ENCODE measurements around the gene PSAPL1.
"Not testable (repeated sequence)": the region's sequence is repeated elsewhere in the genome, so short reads cannot be mapped to it uniquely, and the experiment has no call there.

The PSAPL1 gene

GRCh38 chr4:7458477-7458876 is 23.7 kb upstream of the PSAPL1 start:
- no peak for DNase-seq

- DNase-seq: no peak
Measured at GRCh38 chr4:7458066-7458425, 23.3 kb upstream of the PSAPL1 start.

- DNase-seq: no peak
Measured at GRCh38 chr4:7457201-7458065, 22.7 kb upstream of the PSAPL1 start.

DNA sequence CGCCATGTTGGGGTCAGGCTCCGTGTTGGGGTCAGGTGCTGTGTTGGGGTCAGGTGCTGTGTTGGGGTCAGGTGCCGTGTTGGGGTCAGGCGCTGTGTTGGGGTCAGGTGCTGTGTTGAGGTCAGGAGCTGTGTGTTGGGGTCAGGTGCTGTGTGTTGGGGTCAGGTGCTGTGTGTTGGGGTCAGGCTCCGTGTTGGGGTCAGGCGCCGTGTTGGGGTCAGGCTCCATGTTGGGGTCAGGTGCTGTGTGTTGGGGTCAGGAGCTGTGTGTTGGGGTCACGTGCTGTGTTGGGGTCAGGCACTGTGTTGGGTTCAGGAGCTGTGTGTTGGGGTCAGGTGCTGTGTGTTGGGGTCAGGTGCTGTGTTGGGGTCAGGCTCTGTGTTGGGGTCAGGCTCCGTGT is 18.1 kb upstream of the PSAPL1 start:
- not testable (repeated sequence) for DNase-seq

DNA sequence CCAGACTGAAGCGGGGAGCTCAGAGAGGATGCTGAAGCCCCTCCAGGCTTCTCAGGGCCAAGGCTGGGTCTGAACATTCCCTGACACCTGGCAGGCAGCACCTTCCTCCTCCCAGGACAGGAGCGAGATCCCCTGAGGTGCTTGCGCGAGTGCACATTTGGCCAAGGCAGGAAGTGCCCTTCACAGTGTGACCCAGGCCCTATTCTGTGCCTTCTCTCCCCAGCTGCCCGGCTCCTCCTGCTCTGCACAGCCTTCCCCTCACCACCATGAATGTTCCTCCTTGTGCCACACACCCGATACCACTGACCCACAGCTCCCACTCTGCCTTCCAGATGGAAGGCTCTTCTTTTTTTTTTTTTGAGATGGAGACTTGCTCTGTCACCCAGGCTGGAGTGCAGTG is 17.1 kb upstream of the PSAPL1 start:
- DNase-seq: no peak

GRCh38 chr4:7451434-7451789 is 16.7 kb upstream of the PSAPL1 start:
- DNase-seq: no peak

DNA sequence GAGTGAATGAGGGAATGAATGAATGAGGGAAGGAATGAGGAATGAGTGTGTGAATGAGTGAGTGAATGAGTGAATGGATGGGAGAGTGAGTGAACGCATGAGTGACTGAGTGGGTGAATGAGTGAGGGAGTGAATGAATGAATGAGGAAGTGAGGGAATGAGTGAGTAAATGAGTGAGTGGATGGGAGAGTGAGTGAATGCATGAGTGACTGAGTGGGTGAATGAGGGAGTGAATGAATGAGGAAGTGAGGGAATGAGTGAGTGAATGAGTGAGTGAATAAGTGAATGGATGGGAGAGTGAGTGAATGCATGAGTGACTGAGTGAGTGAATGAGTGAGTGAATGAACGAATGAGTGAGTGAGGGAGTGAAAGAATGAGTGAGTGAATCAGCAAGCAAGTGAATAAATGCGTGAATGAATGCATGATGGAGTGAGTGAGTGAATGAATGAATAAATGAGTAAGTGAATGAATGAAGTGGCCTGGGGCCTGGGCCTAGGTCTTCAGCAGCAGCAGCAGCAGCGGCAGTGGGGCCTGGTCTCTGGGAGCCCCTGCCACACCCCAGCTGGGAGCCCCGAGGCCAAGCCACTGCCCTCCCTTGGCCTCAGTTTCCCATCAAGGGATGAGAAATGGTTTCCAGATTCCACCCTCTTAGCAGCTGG is 16.2 kb upstream of the PSAPL1 start:
- DNase-seq: no peak

- DNase-seq: no peak
Measured at GRCh38 chr4:7448036-7448435, 13.3 kb upstream of the PSAPL1 start.

DNA sequence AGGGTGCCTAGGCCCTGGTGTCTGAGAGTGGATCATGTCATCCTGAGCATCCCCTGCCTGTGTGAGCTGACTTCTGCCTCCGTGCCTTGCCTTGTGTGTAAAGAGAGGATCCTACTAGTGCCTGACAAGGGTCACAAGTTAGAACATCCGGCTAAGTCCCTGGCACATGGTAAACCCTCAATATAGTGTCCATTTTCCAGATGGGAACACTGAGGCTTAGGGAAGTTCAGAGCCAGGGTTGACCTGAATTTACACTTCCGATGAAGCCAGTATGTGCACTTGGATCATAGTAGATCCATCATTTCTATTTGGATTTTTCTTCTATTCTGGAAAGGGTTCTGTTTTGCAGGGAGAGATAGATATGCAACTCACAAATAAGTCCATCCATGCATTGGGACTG is 12.5 kb upstream of the PSAPL1 start:
- no peak for DNase-seq

DNA sequence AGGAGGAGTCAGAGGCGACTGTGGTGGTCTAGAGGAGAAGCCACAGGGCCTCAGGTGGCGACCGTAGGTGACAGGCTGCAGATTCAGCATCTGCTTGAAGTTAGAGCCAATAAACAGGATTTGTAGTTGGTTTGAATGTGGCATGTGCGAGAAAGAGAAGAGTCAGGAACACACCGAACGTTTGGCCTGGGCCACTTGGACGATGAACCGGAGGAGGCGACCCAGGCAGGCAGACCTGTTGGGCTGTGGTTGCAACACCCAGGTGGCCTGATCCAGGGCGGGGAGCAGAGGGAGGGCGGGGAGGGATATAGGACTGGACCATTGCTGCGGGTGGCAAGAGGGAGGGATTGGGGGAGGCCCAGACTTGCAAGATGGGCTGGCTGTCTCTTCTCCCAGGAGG is 10.0 kb upstream of the PSAPL1 start:
- DNase-seq: no peak

DNA sequence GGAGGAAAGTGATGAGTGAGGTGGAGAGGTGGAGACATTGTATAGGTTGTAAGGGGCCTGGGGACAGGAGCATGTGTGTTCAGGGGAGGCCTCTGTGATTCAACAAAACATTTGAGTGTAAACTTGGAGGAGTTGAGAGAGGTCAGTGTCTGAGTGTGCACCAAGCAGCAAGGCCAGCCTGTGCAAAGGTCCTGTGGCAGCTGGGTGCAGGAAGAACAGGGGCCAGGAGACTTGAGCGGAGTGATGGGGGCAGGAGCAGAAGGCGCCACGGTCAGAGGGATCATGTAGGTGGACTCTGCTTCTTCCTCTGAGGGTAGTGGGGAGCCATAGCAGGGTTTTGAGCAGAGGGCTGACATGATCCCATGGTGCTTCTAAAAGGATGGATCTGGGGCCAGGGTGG is 9.6 kb upstream of the PSAPL1 start:
- DNase-seq: no peak

DNA sequence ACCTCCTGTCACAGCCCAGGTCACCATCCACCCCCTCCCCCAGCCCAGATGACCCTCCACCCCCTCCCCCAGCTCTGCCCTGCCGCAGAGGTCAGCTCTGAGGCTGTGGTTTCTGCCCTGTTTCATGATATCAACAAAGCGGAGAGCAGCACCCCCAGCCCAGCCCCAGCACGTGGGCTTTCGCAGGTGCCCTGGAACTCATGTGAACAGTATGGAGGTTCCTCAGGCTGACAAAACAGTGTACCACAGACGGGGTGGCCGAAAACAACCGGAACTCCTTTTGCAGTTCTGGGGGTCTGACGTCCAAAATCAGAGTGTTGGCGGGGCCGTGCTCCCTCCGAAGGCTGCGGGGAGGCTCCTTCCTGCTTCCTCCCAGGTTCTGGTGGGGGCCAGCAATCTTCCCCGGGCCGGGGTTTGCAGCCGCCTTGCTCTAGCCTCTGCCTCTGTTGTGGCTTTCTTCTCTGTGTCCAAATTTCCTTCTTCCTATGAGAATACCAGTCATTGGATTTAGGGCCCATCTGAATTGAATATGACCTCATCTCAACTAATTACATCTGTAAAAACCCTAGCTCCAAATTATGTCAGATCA is 7.9 kb upstream of the PSAPL1 start:
- DNase-seq: no peak

- no peak for DNase-seq
Measured at GRCh38 chr4:7441201-7441600, 6.5 kb upstream of the PSAPL1 start.

DNA sequence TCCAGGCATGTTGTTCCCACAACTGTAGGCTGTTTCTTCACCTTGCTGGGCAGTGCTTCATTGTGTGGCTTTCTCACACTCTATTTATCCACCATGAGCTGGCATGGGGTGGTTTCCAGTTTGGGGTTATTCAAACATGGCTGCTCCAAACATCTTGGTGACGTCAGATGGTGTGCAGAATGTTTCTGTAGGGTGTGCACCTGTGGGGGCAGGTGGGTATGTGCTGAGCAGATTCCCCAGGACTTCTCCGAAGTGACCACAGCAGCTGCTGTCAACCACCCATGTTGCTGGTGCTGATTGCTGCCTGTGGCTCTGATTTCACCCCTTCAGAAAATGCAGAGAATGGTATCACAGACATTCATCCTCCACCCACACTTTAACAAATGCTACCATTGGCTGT is 5.0 kb upstream of the PSAPL1 start:
- no peak for DNase-seq

DNA sequence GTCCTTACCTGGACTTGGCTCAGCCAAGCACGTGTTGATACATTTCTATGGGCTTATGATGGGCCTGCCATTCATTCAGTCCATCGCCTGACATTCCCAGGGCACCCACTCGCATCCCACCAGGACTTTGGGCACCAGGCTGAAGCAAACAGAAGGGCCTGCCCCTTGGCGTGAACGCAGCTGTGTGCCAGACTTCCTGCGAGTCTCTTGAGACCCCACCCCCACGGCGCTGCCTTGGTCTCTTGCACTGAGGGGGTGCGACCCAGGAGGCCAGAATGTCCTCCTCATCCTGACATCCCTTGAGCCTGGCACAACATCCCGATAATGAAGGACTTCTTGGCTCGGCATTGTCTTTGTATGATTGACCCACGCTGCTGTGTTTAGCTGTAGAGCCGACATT is 1.5 kb upstream of the PSAPL1 start:
- DNase-seq: no peak

DNA sequence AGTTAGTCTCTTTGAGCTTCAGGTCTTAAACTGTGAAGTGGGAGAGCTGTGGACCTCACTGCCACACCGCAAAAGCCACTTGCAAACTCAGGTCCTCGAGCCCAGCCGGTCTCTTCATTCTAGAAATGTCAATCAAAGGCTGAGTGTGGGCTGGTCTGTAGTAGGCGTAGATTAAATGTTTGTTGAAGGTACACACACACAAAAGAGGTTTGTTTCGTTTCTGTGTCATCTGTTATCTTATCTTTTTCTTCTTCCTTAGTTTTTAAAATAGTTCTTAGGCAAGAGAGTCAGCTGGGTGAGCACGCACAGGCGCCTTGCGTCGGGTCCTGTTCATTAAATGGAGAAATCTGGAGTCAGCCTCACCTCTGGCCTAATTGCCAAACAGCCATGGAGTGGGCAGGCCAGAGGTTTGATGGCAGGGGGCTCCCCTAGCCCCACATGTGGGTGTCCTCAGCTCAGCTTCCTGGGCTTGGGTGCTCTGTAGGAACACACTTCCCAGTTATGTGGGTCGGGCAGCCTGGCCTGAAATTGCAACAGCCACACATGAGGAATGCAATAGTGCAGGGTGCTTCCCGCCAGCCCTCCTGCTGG is 836 bp upstream of the PSAPL1 start:
- DNase-seq: no peak

DNA sequence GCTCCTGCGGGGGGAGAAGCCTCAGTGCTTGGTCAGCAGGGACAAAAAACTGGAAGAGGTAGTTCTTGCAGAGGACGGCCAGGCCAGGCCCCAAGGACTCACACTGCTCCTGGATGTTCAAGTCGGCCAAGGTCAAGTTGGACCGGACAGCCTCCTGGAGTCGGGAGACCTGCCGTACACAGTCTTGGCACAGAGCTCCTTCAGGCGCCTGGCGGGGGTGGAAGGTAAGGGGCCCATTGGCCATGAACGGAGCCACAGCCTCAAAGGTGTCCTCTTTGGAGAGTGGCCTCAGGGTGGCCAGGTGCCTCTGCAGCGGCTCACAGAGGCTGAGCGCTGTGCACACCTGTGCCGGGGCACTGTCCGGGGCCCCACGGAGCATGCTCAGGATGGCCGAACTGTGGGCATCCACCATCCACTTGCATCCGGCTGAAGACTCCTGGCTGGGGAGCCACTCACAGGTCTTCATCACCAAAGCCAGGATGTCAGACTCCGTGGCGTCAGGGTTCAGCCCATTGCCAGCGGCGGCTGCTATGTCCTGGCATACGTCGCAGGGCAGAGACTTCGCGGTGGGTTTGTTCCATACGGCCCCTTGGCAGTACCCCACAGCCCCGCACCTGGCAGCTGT is 477 bp downstream of the PSAPL1 start:
- no peak for DNase-seq

DNA sequence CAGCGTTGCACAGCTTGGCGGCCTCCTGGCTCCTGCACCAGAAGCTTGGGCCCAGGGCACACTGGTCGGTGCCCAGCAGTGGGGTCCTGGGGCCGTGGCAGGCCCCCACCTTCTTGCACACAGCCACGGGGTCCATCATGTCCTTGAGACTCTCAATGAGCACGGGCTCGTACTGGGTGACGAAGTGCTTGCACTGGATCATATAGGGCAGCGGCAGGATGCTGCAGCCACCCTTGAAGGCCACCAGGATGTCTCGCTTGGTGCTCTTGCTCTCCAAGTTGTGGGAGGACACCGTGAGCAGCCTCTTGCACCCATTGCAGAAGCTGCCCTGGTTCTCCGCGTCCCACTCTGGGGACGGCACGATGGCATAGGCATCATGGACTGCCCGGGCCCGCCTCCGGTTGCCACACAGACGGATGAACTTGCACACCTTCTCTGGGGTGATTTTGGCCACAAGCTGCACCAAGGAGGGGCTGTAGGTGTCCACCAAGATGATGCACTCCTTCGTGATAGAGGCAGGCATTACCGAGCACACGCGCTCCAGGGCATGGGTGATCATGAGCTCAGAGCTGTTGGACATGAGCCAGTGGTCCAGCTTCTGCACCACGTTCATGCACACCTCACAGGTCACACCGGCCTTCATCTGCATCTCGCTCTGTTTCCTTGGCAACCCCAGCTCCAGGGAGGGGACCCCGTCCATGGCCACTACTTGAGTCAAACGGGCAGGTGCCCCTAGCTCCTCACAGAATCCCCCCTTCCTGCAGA is 1.2 kb downstream of the PSAPL1 start:
- no peak for DNase-seq

GRCh38 chr4:7432531-7433375 is 2.0 kb downstream of the PSAPL1 start:
- no peak for DNase-seq

DNA sequence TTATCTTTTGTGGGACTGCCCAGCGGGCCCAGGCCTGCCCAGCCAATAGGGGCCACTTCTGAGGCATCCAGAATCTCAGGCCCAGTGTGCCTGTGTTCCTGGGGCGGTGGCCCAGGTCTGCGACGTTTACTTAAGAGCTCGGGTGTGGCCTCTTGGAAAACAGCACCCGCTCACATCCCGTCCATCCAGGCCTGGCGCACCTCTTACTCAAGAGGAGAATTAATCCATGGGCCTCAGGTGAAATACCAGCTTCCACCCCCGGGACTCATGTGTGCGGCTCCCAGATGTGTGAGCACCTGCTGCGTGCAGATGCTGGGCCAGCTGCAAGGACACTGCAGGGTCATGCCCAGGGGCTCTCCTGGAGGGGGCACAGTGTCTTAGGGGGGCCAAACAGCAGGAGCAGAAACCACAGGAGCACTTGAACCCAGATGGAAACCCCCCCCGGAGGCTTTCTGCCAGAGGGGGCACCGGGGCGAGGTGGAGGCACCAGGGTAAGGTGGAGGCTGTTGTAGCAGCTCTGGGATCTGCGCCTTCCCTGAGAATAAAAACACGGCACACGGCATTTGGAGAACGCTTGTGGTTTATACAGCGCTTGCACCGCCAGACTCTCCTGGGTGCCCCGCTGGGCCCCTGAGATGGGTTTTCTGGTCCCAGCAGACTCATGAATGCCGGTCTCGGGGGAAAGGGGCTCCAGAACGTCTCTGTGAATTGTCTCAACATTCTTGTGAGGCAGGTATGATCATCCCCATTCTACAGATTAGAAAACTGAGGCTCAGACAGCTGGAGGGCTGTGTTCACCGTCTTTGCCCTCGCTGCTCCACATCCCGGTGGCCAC is 2.8 kb downstream of the PSAPL1 start:
- no peak for DNase-seq

Measured in suppressor macrophage treated with lipopolysaccharide for 4 hours (primary cell).